Esophagus muscularis mucosa (tissue), 3 donors: Measurements from ENCODE around the gene RAB4A.

Experiments
- POLR2A ChIP-seq: fragments of 450-650 bp; IDR thresholded peaks from one replicate; pipeline ENCODE4 v1.6.1; 2017; ENCODE audit warnings: antibody characterized with exemption, moderate library complexity, mild to moderate bottlenecking, low read depth
- TF ChIP-seq, protein P1 (sequence below), 3 experiments: fragments of 200-600 bp in 2 of 3; fragments of 450-650 bp in 1 of 3; sonication (generic) in 2 of 3; IDR thresholded peaks; one replicate each; pipeline ENCODE4 v1.5.1; 2017 to 2019; ENCODE audit warnings: antibody characterized with exemption in 3 of 3, mild to moderate bottlenecking in 2 of 3, moderate library complexity in 1 of 3

DNA sequence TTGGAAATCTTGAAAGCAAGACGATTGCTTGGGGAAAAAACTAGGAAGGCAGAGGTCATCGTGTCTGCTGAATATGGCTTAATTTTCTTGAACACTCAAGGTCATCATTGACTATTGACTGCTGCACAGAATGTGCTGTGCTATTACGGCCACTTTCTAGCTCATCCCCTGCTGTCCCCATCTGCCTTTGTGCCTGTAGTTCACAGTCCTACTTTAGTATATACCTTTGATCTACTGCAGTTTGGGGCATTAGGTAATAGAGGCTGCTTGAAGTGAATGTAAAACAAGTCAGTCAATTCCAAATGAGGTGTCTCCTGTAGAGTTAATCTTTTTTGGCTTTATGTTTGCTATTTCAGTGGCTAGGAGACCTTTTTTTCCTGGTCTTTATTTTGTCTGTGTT lies 8.3 kb downstream of the RAB4A start:
- TF ChIP-seq, protein P1, sequence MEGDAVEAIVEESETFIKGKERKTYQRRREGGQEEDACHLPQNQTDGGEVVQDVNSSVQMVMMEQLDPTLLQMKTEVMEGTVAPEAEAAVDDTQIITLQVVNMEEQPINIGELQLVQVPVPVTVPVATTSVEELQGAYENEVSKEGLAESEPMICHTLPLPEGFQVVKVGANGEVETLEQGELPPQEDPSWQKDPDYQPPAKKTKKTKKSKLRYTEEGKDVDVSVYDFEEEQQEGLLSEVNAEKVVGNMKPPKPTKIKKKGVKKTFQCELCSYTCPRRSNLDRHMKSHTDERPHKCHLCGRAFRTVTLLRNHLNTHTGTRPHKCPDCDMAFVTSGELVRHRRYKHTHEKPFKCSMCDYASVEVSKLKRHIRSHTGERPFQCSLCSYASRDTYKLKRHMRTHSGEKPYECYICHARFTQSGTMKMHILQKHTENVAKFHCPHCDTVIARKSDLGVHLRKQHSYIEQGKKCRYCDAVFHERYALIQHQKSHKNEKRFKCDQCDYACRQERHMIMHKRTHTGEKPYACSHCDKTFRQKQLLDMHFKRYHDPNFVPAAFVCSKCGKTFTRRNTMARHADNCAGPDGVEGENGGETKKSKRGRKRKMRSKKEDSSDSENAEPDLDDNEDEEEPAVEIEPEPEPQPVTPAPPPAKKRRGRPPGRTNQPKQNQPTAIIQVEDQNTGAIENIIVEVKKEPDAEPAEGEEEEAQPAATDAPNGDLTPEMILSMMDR (IDR thresholded peaks at IDR 0.05) = no peak
- no peak for TF ChIP-seq POLR2A
